NCI-H2107 treated with DMSO at 0.1 percent for 48 hours (cell line): ENCODE data around the gene NTN5.
A peak's percentile ranks its signal among the peaks of the same experiment; 100 is the strongest.
"Not testable (repeated sequence)": the region's sequence is repeated elsewhere in the genome, so short reads cannot be mapped to it uniquely, and the experiment has no call there.

Experiments
- DNase-seq: peaks from one replicate; lab custom pipeline; 2025; ENCODE audit not compliant: unreplicated experiment; lab: John Stamatoyannopoulos, UW

Gene NTN5

GRCh38 chr19:48645620-48646000 is 27.2 kb downstream of the NTN5 start:
- DNase-seq, result no peak

GRCh38 chr19:48644839-48645619 is 27.8 kb downstream of the NTN5 start:
- peak; percentile 53 for DNase-seq

- DNase-seq, result no peak
These were observed 28.5 kb downstream of the NTN5 start for GRCh38 chr19:48644355-48644754.

DNA sequence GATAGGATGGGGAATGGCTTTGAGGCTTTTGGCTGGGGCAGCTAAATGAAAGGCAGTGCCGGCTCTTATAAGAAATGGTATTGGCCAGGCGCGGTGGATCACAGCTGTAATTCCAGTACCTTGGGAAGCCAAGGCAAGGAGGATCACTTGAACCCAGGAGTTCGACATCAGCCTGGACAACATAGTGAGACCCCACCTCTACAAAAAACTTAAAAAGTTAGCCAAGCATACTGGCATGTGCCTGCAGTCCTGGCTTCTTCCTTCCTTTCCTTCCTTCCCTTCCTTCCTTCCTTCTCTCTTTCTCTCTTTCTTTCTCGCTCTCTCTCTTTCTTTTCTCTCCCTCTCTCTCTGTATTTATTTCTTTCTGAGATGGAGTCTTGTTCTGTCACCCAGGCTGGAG is 30.0 kb downstream of the NTN5 start:
- no peak for DNase-seq

GRCh38 chr19:48641850-48642249 is 31.0 kb downstream of the NTN5 start:
- DNase-seq, result no peak

- DNase-seq, result no peak
These were observed 33.1 kb downstream of the NTN5 start for GRCh38 chr19:48639483-48640375.

GRCh38 chr19:48638831-48639381 is 33.9 kb downstream of the NTN5 start:
- DNase-seq, result no peak

DNA sequence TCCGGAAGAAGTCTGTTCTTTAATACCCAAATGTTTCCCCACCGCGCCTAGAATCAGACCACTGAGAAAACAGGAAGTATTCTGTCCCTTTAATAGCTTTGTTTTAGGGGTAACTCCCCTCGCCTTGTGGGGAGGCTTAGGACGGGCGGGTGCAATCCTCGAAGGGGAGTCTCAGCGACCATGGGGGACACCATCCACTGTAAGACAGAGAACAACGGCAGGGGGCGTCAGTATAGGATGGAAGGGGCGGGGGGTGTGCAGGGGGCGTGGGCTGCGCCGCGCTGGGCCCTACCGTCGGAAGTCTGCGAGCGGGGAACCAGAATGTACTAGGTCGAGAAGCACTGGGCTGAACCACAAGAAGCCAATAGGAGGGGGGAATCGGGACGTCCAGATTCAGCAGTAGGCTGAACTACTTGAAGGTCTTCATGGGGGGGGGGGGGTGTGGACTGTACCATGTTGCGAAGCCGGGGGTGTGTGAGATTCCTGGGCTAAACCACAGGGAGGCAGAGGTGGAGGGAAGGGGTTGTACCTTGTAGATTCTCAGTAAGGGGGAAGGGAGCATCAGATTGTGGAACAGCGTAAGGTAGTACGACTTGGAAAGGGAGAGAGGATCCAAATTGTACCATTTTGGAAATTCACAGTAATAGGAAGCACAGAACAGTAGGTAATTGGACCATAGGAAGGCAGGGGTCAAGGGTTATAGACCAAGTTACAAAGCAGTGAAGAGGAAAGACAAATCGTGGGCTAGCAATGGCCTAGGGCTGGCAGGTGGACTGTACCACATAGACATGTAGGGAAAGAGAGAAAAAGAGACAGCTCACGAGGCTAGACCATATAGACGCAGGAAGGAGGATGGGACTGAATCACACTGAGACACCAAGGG is 34.6 kb downstream of the NTN5 start:
- DNase-seq, result peak; percentile 85

DNA sequence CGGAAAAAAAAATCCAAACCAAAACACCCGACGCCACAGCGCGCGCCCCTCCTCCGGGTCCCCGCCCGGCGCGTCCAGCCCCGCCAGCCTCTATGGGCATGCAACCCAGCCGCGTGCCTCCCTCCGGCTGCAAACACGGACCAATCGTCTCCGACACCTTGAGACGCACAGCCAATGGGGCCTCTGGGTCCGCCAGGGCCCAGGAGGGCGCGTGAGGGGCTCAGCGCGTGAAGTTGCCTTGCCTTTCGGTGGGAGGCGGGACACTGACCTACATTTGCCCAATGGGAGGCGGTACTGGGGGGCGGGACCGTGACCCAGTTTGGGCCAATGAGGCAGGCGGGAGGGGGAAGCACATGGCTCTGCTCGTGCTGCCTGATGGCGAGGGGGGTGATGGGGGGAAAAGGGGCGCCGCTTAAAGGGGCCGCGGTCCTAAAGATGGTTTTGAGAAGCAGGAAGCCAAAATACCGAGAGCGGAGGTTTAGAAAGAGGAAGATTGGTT is 35.3 kb downstream of the NTN5 start:
- DNase-seq, result peak; percentile 99

GRCh38 chr19:48636859-48637448 is 35.9 kb downstream of the NTN5 start, which contains the start of gene DBP:
Gene DBP, minus strand, starts transcription at chr19:48637379. Its CDS starts 385 bp downstream, at chr19:48636994.
- peak; percentile 39 for DNase-seq

DNA sequence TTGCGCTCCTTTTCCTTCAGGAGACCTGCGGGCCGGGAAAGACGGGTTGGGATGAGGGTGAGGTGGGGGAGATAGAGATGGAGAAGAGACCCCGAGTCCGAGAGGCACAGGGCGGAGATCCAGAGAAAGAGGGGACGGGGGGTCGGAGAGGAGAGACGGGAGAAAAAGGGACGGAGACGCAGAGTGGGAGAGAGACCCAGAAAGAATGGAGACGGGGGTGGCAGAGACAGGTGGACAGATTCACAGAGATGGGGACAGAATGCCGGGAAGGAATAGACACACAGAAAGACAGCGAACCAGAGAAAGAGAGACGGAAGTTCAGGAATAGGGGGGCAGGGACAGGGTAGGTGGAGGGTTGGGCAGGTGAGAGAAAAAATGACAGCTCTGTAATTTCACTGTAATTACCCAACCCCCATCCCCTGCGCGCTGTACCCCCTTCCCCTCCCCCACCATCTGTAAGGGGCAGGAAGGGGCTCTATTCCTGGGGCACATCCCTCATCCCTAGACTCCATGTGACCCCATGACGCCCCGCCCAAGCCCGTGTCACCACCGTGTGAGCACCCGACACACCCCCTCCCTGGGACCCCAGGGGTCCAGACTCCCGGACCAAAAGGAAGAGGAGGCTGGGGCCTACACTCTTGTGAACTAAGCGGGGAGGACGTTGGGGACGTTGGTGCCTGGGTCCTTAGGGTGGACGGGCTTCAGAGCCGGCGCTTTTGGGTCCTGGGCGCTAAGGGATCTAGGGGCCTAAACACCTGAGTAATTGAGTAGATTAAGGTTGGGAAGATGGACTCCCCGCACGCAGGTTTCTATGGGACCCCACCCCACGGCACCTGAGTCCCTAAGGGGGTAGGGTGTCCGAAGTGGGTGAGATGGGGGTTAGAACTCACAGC is 36.6 kb downstream of the NTN5 start:
- DNase-seq, result no peak

GRCh38 chr19:48635263-48635965 is 37.4 kb downstream of the NTN5 start:
- DNase-seq, result peak; percentile 14

GRCh38 chr19:48634424-48635262 is 38.2 kb downstream of the NTN5 start:
- peak; percentile 86 for DNase-seq

GRCh38 chr19:48634036-48634342 is 38.8 kb downstream of the NTN5 start:
- no peak for DNase-seq

GRCh38 chr19:48633148-48634035 is 39.4 kb downstream of the NTN5 start:
- no peak for DNase-seq

GRCh38 chr19:48632692-48633147 is 40.1 kb downstream of the NTN5 start:
- no peak for DNase-seq

DNA sequence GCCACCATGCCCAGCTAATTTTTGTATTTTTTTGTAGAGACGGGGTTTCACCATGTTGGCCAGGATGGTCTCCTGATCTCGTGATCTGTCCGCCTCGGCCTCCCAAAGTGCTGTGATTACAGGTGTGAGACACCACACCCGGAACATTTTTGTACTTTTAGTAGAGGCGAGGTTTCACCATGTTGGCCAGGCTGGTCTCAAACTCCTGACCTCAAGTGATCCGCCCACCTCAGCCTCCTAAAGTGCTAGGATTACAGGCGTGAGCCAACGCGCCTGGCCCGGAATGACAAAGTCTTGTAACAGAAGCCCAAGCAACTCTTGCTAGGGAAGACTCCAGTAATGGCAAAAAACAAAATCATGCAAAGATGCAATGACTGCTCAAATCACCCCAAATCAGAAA is 40.5 kb downstream of the NTN5 start:
- not testable (repeated sequence) for DNase-seq
